SU-DHL-6 (cell line): ENCODE results near the gene CCDC127.

Experiments used
- CTCF ChIP-seq: fragments of 200-600 bp; sonication (generic); IDR thresholded peaks from one replicate; pipeline ENCODE4 v1.5.1; 2017; ENCODE audit warnings: antibody characterized with exemption, mild to moderate bottlenecking, low read length, moderate library complexity; ENCODE audit not compliant: insufficient read depth, poor library complexity, severe bottlenecking
- EZH2phosphoT487 ChIP-seq: fragments of 200-600 bp; sonication (generic), shearing (Covaris generic); conservative IDR thresholded peaks from 2 replicates; pipeline ENCODE4 v1.6.1; 2018; ENCODE audit warnings: mild to moderate bottlenecking, antibody characterized with exemption, low read length, moderate library complexity, mixed read lengths

DNA sequence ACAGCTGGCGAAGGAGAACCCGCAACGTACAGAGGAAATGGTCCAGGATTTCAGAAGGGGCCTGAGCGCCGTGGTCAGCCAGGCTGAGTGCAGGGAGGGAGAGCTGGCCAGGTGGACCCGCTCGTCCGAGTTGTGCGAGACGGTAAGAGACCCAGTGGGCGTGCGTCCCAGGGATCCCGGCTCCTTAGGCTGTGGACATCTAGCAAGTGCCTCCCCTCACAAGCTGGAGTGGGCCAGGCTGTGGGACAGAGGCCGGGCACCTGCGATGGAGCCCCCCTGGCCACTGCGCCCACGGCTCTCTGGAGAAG lies 56.2 kb downstream of the CCDC127 start:
- TF ChIP-seq CTCF (no peak), EZH2phosphoT487 (no peak)
